Esophagus muscularis mucosa (tissue), 3 donors: ENCODE results near the gene RBM17.

Source experiments
- POLR2A ChIP-seq: fragments of 450-650 bp; IDR thresholded peaks from one replicate; pipeline ENCODE4 v1.6.1; 2017; ENCODE audit warnings: antibody characterized with exemption, moderate library complexity, mild to moderate bottlenecking, low read depth
- TF ChIP-seq, protein P1 (sequence below), 3 experiments: fragments of 200-600 bp in 2 of 3; fragments of 450-650 bp in 1 of 3; sonication (generic) in 2 of 3; IDR thresholded peaks; one replicate each; pipeline ENCODE4 v1.5.1; 2017 to 2019; ENCODE audit warnings: antibody characterized with exemption in 3 of 3, mild to moderate bottlenecking in 2 of 3, moderate library complexity in 1 of 3

DNA sequence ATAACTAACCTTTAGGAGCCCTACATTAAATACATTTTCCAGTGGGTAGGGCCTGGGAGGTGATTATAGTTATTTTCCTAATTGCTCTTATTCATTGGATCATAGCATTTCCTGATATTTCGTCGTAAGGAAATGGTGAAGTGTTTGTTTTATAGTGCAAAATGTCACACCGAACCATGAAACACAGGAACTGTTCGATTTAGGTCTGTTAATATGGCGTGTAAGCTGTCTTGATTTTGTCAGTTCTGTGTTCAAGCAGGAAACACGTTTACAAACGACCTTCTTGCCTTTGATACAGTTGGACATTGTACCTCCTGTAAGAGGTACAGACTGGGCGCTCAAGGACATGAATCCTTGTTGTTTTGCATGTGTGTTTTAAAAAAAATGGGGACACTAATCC is 14.8 kb downstream of the RBM17 start:
- TF ChIP-seq, protein P1, sequence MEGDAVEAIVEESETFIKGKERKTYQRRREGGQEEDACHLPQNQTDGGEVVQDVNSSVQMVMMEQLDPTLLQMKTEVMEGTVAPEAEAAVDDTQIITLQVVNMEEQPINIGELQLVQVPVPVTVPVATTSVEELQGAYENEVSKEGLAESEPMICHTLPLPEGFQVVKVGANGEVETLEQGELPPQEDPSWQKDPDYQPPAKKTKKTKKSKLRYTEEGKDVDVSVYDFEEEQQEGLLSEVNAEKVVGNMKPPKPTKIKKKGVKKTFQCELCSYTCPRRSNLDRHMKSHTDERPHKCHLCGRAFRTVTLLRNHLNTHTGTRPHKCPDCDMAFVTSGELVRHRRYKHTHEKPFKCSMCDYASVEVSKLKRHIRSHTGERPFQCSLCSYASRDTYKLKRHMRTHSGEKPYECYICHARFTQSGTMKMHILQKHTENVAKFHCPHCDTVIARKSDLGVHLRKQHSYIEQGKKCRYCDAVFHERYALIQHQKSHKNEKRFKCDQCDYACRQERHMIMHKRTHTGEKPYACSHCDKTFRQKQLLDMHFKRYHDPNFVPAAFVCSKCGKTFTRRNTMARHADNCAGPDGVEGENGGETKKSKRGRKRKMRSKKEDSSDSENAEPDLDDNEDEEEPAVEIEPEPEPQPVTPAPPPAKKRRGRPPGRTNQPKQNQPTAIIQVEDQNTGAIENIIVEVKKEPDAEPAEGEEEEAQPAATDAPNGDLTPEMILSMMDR (IDR thresholded peaks at IDR 0.05): no peak
- no peak for TF ChIP-seq POLR2A
